HG02938 (cell line): ENCODE results near the gene TMEM200A.
"Not testable (repeated sequence)": the region's sequence is repeated elsewhere in the genome, so short reads cannot be mapped to it uniquely, and the experiment has no call there.

Experiments used
- ATAC-seq: cut with Tn5 transposase; IDR thresholded peaks from one replicate; pipeline ENCODE4 v1.9.1; 2021; ENCODE audit warnings: mild to moderate bottlenecking, moderate library complexity; ENCODE audit not compliant: unreplicated experiment

Gene TMEM200A

DNA sequence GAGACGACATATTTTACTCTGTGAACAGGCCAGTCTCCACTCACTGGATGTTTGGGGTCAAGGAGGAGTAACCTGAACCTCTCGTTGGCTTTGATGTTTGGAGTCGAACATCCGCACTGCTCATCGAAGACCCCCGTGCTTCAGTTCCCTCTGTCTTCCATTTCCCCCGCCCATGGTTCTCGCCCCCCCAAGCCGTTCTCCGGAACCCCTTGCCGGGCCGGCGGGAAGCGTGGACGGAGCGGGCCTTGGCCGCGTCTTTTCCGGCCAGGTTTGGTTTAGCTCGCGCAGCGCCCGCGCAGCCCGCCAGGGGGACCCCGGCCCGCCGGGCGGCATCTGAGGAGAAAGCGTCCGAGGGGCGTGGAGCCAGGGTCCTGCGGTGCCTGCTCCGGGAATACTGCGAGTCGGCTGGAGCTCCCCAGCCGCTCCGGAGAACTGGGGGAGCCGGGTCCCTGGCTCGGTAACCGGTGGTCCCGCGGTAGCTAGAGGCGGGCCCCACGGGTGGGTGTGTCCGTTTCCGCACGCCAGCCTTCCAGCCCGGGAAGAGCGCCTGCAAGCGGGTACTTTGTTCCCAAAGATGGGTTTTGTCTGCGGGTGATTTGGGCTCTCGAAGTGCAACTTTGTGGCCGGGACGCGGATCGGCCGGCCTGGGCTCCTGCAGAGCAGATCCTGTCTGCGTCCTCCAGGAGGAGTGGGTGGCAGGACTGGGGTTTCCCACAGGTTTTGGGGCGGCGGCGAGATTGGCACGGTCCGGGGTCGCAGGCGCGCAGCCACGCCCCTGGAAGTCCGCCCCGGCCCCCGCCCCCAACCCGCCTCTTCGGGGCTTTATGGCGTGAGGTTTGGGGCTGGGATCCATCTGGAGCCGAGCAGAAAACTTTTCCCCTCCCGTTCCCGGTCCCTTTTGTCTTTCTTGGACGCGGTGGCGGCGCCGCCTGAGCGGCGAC lies at the start of gene TMEM200A:
Gene TMEM200A (plus strand): TSS at position 852 of the 941 bp plus-strand sequence. CDS start 74,406 bp downstream, outside the sequence.
- peak; percentile 73 for ATAC-seq

DNA sequence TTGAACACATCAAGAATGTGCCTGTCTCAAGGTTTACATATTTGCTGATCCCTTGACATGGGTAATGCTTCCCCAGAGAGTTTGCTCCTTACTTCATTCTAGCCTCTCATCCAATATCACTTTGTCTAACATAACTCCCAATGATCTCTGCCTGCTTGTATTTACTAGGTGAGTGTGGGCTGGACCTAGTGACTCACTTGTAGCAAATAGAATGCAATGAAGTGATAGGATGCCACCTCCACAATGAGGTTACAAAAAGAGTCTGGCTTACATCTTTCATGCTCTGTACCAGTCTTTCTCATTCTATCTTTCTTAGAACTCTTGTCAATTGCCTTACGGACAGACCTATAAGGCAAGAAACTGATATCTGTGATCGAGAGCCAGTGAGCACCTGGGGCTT lies 44.9 kb upstream of the TMEM200A start:
- ATAC-seq = no peak

DNA sequence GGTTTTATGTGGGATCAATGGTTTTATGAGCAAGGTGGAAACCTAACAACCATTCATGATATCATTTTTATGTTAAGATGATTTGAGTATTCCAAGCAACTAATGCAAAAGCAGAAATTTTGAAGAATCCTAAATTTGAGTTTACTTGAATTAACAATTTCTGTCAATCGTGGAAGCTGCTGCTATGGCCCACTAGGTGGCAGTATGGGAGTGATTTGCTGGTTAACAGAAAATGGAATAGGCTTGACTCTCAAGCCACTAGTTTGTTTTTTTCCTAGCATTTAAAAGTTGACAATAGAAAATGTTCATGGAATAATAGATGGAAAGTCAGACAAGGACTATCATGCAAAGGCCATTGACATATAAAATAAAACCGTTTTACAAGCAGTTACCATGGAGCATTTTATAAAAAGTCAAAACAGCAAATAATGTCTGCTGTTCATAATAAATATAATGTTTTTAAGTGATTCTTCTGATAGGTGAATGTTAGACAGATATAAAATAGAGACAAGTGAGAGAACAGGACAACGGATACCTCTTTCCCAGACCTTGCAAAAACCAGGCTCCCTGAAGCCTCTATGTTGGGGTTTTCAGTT lies 43.0 kb upstream of the TMEM200A start:
- ATAC-seq = peak; percentile 56

DNA sequence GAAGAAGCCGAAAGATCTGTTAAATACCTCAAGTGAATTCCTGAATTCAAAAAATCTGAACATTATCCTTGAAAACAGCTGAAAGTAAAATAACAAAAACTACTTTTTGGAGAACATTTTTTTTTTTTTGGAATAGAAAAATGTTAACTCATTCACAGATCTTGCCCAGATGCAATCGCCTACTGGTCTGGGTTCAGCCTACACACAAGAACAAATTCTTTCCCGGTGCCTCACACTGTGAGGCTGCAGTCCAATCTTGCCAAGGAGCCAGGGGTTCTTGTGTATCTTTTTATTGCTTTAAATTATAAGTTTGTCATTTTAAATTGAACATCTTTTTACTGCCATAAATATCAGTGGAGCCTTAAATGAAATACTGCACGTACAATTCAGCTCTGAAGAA lies 41.2 kb upstream of the TMEM200A start:
- no peak for ATAC-seq

DNA sequence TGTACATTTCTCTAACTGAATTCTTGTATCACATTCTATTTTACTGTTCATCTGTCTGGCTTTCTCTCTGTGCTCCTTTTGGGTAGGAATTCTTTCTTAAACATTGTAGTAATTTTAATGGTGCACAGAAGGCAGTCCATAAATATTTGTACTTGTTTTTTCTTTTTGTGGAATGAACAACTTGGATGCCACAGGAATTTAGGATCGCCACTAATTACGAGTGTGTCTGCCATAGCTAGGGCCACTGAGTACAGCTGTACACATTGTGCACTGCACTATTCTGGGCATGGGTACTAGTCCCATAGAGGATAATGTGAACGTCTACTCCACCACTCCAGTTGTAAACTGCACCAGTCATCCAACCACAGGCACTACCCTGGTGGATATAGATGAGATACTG lies 39.3 kb upstream of the TMEM200A start:
- ATAC-seq = no peak

DNA sequence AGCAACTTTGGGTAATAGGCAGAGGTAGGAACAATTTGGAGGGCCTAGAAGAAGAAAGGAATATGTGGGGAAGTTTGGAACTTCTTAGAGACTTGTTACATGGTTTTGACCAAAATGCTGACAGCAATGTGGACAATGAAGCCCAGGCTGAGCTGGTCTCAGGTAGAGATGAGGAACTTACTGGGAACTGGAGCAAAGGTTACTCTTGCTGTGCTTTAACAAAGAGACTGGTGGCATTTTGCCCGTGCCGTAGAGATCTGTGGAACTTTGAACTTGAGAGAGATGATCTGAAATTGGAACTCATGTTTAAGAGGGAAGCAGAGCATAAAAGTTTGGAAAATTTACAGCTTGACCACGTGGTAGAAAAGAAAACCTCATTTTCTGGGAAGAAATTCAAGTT lies 28.3 kb upstream of the TMEM200A start:
- ATAC-seq = no peak

DNA sequence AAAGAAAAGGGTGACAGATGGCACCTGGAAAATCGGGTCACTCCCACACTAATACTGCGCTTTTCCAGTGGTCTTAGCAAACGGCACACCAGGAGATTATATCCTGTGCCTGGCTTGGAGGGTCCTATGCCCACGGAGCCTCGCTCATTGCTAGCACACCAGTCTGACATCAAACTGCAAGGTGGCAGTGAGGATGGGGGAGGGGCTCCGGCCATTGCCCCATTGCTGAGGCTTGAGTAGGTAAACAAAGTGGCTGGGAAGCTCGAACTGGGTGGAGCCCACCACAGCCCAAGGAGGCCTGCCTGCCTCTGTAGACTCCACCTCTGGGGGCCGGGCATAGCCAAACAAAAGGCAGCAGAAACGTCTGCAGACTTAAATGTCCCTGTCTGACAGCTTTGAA lies 19.5 kb upstream of the TMEM200A start:
- not testable (repeated sequence) for ATAC-seq

DNA sequence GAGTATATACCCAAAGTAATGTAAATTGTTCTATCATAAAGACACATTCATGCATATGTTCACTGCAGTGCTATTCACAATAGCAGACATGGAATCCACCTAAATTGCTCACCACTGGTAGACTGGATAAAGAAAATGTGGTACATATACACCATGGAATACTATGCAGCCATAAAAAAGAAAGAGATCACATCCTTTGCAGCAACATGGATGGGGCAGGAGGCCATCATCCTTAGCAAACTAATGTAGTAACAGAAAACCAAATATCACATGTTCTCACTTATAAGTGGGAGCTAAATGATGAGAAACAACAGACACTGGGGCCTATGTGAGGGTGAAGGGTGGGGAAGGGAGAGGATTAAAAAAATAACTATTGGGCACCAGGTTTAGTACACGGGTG lies 11.5 kb upstream of the TMEM200A start:
- no peak for ATAC-seq

DNA sequence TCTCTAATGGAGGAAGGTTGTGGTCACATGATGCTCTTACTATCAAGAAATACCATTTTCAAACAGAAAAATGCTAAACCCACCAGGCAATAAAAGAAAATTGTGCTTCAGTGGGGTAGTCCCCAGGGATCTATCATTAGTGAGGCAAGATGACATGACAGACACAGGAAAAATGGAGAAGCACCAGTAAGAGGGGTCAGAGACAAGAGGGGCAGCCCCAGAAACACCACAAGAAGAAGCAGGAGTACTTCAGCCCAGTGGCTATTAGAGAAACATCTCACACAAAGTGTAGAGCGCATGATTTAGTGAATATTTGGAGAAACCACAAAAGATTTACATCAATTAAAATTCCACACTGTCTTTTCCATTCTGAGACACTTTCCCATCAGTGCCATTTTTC lies 10.2 kb upstream of the TMEM200A start:
- ATAC-seq = no peak

DNA sequence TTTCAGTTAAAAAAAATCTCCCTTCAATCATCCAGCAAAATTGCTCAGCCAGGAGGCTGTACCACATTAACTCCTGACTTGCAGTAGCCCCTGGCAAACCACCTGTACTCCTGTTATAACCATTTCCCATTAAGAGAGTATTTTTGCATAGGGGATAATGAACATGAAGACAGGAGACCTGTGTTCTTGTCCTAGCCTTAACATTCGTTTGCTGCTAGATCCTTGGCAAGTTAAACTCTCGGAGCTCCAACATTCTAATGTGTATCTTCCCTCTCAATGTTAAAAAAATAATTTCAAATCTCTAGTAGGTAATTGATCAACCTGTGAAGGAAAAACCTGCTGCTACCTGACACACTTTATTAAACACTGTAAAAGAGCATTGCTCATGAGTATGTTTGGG lies 8.4 kb upstream of the TMEM200A start:
- no peak for ATAC-seq

DNA sequence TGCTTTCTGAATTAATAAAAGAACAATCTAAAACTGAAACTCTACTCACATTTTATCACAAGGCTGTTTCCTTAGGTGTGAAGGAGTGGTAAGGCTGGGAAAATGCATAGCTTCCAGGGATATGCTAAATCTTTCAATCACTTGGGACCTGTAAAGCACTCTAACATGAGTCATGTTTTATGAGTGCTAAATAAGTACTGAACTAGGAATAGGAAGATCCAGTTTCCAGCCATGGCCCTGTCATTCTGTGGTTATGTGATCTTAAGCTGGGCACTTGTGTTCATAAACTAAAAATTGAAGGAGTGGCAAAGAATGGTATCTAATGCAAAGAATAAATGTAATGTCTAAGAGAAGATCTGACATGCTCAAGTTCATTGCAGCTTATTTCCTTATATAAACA lies 6.1 kb upstream of the TMEM200A start:
- no peak for ATAC-seq

DNA sequence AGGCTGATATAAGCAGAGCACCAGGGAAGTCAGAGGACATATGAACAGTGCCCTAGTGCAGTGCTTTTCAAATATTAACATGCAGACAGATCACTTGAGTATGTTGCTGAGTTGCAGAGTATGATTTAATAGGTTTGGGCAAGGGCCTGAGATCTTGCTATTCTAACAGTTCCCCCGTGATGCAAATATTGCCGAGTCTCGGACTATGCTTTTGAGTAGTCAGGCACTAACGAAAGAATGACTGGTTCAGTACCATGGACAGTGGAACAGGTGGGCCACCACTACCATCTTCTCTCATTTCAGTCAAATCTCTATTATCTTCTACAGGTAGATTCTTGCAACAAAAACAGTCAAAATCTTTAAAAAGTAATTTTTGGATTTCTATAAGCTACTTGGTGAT lies 3.7 kb upstream of the TMEM200A start:
- ATAC-seq = no peak

DNA sequence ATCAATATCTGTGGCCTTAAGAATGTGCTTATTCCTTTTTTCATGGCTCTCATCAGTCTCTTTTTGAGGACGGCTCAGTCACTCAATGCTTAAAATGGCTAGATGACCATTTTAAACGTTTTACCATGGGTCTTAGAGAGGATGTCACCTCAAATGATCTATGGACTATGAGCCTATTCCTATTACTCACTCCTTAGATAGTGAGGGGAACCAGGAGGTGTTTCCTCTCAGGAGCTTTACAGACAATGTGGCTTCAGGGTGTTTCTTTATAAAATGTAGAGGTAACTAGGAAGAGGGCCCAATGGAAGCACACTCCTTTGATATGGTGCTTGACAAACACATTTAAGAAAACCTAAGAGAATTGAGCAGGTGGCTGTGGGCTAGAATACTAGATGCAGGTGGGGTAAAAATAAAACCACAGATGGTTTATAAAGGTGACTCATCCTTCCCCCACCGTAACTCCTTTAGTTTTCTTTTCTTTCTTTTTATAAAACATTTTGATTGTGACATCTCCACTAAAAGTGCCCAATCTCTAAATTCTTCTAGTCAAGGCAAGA lies 1.5 kb upstream of the TMEM200A start:
- no peak for ATAC-seq

DNA sequence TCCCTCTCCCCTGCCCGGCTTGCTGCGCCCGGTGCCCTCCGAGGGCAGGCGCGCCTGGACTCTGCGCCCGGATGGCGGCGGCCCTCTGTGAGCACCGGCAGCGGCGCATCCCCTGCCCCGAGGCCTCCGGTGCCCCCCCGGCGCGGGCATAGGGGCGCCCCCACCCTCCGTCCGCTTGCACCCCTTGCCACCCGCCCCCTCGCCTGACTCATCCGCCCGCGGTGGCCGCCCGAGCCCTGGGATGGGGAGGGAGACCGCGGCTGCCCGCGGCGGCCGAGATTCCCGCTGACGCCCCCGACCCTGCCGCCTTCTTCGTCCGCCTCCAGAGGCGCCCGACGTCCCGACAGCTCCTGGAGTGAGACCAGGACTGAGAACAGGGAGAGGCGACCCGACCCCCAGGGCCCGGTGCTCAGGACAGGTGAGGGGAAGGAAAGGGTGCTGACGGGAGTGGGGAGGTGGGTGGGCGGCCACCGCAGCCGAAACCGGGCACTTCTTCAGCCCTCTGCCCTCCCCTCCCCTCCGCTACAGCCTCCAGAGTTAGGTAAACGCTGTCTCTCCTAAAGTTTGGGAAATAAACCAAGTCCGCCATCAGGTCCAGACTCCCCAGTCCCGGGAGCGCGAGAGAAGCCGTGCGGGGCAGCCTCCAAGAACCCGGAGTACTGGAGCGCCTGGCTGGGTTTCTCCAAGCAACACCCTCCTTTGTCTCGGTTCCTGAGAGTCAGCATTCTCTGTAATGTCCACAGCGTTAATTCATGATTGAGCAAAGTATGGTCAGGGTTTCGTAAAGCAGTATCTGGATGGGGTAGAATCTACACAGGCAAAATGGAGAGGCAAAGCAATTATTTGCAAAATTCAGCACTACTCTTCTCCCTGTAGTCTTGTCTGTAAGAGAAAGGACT lies 539 bp downstream of the TMEM200A start:
- ATAC-seq = no peak

DNA sequence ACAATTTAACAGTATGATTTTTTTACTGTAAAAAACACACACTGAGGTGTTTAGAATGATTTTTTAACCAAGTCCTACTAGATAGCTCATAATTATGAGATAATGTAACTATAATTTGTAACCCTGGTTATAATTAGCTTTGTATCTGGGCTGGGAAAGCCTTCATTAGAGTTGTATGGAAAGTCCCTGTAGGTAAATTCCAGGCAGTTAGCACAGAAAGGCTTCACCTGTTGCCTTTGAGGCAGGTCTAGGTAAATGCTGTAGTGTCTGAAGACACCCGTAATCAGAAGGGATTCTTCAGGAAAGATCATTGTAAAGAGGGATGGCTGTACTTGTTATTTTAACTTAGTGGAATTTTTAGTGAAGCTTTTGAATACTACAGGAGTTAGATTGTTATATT lies 1.9 kb downstream of the TMEM200A start:
- ATAC-seq = no peak

DNA sequence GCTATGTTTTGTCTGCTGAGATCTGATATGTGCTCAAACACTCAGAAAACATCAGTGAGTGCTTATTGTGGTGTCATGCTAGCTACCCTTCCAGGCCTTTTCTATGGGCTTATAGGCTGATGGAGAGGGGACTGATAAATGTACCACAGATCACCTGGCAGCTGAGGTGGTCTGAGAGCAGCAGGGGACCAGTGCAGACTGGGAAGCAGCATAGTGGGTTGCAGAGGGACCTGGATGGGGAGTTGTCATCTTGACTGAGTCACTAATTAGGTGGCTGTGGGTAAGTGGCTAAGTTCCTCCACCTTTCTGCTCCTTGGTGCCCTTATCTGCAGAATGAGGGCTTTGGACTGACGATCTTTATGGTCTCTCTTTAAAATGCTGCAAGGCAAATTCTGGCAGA lies 2.8 kb downstream of the TMEM200A start:
- ATAC-seq = no peak

DNA sequence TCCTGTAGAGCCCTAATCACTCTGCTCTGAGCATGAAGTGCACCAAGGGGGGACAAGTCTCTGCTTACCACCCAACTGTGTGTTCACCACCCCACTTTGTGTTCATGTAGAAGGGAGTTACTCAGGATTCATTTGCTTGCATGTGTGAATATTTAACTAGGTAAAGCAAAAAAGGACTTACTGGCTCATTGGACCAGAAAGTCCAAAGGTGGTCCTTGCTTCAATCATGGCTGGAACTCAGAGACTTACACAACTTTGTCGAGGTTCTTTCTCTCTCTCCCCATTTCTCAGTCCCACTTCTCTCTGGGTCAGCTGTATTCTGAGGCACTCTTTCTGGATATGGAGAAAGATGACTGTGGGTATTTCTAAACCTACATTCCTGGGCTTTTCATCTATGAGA lies 4.0 kb downstream of the TMEM200A start:
- ATAC-seq = no peak

DNA sequence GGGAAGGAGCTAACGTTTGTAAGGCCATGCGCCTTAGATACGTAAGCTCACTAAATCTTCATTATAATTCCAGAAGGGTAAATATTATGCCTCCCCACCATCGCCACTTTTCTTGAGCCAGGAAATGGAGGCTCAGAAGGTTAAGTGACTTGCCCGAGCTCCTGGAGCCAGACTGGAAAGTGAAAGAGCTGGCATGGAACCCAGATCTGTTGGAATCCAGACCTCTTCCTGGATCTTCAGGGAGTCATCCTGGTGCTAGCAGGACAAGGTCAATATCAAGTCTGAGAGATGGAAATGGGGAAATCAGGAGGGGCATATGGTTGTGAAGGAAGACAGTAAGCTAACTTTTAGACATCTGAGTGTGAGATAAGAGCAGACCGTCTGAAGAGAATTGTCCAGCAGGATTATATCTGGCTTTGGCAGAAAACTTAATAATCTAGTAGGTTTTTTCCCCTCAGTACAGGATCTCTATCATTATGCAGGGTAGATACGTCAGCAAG lies 6.2 kb downstream of the TMEM200A start:
- no peak for ATAC-seq

DNA sequence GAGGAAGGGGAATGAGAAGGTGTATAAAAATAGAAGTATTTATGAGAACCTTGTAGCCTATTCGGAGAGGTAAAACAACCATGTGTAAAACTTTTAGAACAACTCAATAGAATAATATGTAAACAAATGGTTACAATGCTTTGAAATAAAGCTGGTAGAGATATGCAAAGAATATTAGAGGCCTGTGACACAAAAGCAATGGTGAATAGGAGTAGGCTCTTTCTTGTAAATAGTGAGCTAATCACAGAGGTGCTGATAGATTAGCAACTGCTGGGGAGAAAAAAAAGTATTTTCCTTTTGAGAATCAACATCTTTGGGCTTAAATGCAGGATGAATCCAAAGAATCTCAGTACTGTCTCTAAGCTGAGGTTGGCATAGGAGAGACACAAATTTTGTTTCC lies 7.0 kb downstream of the TMEM200A start:
- ATAC-seq = no peak

DNA sequence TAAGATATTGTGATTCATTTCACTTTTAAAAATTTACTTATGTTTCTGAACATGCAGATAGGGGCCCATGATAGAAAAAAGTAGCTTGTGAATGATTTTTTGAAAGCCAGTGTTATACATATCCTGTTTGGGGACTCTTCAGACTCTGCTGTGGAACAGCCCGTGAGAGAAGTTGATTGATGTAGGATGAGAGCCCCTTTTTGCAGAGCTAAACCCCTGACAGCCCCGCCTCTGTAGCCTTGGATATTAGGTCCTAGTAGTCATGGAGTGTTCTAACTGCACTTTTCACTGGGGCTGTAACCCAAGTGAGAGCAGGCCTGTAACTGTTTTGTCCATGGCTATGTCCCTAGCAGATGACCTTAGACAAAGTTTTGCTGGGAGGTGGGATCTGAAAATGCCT lies 8.2 kb downstream of the TMEM200A start:
- ATAC-seq = no peak

DNA sequence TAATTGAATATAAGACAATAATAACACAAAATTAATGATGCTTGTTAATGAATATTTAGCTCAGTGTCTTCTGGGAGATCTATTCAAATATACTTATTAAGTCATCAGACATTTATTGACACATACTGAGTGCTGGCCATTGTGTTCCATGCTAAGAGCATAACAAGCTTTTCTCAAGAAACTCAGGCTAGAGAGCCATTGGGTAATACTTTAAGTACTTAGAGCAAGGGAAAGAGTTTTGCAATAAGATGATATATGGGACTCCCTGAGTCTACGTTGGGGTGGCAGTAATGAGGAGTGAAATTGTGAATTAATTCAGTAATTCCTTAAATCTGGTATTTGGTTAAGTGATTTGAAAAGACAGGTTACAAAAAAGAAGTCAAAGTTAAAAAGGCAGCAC lies 11.1 kb downstream of the TMEM200A start:
- no peak for ATAC-seq
